Stimulated activated CD4-positive, alpha-beta T cell treated with anti-CD3 and anti-CD28 coated beads, Interleukin-1b, Interleukin-23, amount 100 ng/mL, for 4 hours (primary cell): ENCODE measurements around the gene KIF5B.
"Not testable (repeated sequence)": the region's sequence is repeated elsewhere in the genome, so short reads cannot be mapped to it uniquely, and the experiment has no call there.

Experiments used
- DNase-seq, 2 donors: peaks; one replicate each; pipeline ENCODE4 v3.0.0-alpha.2; 2020; ENCODE audit warnings: low read depth in 2 of 2

KIF5B gene

DNA sequence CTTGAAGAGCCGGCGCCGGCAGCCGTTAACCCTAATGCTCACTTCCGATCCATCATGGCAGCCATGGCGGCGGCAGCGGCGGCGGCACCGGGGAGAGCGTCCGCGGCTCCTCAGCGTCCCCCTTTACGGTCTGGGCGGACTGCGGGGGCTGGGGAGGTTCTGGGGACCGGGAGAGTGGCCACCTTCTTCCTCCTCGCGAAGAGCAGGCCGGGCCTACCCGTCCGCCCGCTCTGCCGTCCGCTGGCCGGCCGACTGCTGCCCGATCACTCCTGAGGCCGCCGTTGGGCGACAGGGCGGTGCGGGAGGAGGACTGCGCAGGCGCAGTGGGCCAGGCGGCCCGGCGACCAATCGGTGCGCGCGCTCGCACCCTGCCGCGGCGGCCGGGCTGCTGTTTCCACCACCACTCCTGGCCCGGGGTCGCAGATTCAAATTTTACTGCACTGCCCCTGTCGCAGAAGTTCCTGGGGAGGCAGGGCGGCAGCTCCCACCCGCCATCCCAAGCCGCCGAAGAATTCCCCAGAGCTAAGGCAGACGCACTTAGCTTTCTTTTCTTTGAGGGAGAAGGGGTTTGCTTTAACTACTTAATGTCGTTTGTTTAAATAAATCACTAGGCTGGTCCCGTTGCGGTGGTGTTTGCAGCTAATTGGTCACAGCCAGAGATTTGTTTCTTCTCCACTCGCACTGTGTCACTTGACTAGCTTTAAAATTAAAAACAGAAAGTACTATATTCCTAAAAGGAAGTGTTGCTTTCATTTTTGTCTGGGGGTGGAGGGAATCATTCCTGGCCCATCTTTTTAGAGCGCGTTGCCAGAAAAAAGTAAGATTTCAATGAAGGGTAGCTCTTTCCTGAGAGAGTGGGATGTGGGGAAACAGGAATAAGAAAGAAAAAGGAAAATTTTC, at the start of gene KIF5B:
TSS of gene KIF5B (minus strand) at position 290 of the 900 bp plus-strand sequence. CDS start 452 bp downstream, outside the sequence.
- DNase-seq: peak; percentile 80 to 87

DNA sequence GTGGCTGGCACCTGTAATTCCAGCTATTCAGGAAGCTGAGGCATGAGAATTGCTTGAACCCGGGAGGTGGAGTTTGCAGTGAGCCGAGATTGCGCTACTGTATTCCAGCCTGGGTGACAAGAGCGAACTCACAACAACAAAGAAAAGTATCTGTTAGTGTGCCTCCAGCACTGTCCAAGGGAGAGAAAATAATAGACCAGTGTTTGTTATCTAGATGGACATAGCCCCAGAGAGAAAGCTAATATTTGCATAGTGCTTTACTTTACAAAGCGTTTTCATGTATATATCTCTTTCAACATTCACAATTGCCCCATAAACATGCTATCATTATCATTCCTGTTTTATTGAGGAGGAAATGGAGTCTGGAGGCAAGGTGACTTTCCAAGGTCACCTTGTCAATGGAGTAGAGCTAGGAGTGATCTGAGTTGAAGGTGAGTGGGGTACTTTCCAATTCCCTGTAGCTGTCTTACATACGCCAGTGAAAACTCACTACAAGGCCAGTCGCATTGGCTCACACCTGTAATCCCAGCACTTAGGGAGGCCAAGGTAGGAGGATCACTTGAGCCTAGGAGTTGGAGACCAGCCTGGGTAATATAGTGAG, 49.7 kb upstream of the KIF5B start:
- DNase-seq: no peak

DNA sequence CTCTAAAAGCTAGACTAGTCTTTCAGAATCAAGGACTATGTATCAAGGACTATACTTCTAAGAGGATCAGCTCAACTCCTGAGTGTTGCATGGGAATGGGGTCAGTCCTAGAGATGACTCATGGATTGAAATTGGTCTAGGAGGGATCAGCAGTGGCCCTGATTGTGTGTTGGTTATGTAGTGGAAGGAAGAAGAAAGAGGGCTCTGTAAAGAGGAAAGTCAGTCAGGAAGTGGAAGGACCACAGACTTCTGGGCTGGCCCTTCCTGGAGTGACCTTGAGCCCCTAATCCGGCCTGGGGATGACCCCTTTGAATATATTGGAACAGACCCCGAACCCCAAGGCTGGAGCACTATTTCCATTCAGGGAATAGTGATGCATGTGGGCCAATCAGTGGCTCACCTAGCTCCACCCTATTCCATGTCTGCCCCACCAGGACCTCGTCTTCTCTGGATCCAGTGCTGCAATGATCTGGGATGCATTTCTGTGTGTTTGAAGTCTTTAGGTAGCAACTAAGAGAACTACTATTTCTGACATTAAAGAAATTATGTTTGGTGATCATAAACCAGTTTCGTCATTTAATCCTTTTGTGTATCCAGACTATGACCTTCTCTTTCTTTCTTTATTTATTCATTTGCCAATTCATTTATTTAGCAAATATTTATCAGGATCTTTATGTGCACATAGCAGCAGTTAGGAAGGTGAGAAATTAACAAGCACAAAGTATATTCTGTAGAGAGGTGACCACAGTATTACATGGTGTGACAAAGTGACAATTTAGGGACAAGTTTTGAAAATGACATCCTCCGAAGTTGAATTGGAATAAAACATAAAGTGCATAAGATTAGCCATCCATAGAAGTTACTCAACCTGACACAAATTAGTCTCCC, 48.6 kb upstream of the KIF5B start:
- no peak for DNase-seq

DNA sequence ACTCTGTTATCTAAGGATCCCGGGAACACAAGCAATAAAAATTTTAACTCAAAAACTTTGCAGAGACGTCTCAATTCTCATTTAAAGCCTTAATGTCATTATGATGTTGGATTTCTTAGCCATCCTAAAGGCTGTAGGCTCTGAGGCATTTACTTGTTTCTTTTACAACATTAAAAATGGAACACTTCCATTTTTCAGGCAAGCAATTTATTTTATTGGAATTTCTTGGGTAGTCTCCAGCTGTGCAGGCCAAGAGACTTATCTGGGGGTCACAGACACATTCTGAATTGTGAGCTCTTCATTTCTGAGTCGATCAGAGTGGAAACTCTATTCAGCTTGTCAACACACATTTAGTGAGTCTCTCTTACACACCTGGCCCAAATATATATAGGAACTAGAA, 48.0 kb upstream of the KIF5B start:
- DNase-seq: no peak

DNA sequence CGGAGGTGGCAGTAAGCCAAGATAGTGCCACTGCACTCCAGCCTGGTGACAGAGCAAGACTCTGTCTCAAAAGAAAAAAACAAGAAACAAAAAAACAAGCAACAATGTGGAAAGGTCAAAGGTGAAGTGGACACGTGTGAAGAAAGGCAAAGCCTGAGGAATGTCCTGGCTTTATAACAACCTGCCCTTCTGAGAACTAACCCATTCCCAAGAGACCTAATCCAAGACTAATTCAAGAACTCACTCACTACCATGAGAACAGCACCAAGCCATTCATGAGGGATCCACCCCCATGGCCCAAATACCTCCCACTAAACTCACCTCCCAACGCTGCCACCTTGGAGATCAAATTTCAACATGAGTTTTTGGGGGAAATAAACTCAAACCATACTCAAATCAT, 47.5 kb upstream of the KIF5B start:
- DNase-seq: no peak

DNA sequence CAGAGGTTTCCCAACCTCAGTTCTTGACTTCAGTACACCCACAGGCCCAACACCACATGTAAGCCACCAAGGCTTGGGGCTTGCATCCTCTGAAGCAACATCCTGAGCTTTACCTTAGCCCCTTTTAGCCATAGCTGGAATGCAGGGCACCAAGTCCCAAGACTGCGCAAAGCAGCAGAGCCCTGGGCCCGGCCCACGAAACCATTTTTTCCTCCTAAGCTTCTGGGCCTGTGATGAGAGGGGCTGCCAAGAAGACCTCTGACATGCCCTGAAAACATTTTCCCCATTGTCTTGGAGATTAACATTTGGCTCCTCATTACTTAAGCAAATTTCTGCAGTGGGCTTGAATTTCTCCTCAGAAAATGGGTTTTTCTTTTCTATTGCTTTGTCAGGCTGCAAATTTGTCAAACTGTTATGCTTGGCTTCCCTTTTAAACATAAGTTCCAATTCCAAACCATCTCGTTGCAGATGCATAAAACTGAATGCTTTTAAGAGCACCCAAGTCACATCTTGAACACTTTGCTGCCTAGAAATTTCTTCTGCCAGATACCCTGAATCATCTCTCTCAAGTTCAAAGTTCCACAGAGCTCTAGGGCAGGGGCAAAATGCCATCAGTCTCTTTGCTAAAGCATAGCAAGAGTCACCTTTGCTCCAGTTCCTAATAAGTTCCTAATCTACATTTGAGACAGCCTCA, 42.5 kb upstream of the KIF5B start:
- DNase-seq: not testable (repeated sequence)

DNA sequence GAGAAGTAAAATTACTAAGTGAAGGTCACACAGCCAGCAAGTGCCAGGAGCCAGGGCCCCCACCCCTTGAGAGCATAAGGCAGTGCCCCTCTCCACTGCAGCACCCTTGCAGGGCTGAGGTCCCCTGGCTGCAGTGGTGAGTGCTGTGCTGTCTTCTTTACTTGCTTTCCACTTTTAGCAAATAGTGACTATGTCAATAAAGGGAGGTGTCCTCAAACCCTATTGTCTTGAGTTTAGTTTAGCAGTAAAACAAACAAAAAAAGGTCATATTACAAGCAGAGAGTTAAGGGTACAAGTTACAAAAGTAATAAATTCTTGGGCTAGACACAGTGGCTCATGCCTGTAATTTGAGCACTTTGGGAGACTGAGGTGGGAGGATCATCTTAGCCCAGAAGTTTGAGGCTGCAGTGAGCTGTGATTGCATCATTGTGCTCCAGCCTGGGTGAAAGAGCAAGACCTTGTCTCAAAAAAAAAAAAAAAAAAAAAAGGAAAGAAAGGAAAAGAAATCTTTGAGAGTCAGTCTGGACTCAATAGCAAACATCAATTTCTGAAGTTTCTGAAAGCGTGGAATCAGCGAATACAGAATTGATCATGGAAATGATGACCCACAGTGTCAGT, 39.0 kb upstream of the KIF5B start:
- DNase-seq: no peak

DNA sequence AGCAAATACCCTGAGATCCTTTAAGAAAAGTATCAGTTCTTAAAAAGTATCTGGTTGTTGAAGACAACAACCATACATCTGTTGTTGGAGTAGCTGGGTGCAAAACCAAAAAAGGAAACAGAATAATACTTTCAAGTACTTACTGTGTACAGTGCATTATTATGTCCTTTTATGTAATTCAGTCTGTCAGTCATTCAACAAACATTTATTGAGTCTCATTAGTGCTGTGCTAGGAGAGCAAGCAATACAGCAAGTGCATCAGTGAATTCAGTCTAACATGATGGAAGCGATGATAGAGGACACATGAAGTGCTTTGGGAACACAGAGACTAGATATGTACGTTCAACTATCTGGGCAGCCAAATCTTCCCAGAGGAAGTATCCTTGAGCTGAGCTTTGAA, 37.4 kb upstream of the KIF5B start:
- DNase-seq: no peak

DNA sequence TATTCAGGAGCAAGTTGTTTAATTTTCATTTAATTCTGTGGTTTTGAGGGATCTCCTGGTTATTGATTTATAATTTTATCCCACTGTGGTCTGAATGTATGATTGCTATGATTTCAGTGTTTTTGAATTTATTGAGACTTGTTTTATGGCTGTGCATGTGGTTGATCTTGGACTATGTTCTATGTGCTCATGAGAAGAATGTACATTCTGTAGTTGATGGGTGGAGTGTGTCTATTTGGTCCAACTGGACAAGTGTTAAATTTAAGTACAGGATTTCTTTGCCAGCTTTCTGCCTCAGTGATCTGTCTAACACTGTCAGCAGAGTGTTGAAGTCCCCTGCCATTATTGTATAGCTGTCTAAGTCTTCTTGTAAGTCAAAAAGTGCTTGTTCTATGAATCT, 34.8 kb upstream of the KIF5B start:
- DNase-seq: no peak

DNA sequence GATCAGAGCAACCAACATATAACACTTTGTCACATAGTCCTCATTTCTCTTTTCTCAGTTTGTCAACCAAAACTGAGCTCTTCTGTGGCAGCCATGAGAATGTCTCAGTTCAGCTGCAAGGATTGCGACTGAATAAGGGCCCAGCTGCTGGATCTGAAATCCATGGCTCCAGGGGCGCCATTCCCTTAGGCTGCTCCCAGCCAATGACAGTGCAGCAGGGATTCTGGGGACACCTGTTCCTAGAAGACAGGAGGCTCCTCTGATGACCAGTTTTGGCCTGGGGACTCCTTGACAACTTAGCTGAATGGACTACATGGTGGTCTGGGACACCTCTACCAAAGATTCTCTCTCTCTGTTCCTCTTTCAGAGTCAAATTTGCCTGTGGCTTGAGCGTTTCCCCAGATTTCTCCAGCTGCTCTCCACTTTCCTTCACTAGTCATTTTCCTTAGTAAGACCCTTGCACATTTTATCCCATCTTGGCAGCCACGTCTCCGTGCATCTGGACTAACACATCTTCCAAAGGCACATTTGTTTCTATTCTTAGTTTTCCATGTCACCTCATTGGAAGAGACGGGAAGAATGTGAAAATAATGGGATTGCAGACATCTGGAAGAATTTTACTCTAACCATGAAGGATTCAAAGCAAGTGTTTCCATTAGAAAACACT, 28.1 kb upstream of the KIF5B start:
- DNase-seq: no peak

DNA sequence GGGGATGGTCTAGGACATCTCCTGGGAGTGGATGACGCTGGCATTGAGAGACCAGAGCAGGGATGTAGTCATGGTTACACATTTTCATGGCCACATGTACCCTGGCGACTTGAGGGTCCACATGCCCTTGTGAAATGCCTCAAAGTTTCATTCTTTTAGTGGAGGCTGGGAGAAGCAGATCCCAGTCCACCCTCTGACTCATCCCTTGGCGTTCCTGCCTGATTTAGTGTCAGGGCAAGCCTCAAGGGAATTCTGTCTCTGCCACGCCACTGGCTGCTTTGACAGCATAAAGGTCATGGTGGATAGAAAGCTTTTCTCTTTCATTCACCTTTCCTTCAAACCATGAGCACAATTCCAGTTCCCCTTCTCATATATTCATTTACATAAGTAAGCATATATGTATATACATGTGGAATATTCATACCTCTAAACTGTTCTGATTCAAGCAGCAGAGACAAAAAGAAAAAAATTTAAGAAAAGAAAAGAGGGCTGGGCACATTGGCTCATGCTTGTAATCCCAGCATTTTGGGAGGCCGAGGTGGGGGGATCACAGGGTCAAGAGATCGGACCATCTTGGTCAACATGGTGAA, 21.8 kb upstream of the KIF5B start:
- no peak for DNase-seq

DNA sequence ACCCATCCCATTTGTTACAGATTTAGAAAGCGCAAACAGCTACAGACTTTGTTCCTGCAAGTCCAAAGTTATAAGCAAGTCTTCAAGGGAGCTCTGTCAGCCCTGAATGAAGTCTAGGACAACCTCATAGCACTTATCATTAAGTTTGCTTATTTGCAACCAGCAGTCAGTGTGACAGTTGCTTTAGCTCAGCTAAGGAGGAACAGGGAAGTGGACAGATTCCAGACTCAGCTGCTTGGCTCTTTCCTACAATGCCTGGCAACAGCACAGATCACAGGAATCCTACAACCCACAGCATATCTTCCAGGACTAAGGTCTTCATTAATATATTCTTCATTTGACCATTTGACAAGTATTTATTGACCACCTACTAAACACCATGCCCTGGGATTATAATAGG, 17.4 kb upstream of the KIF5B start:
- no peak for DNase-seq

DNA sequence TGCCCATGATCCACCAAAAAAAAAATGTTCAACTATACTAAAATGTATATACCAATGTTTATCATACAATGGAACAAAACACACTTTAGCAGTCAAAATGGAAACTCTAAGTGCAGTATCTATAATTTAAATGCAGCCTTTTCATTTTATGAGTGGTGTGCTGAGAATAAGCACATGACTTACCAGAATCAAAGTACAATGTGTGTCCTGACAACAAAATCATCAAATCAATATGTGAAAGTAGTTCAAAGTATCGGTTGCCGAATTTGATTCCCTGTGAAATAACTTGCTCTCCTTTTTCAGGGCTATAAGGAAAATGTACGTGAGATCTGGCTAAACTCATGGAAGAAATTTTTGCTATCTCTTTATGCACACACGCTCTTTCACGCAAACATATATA, 16.9 kb upstream of the KIF5B start:
- no peak for DNase-seq

DNA sequence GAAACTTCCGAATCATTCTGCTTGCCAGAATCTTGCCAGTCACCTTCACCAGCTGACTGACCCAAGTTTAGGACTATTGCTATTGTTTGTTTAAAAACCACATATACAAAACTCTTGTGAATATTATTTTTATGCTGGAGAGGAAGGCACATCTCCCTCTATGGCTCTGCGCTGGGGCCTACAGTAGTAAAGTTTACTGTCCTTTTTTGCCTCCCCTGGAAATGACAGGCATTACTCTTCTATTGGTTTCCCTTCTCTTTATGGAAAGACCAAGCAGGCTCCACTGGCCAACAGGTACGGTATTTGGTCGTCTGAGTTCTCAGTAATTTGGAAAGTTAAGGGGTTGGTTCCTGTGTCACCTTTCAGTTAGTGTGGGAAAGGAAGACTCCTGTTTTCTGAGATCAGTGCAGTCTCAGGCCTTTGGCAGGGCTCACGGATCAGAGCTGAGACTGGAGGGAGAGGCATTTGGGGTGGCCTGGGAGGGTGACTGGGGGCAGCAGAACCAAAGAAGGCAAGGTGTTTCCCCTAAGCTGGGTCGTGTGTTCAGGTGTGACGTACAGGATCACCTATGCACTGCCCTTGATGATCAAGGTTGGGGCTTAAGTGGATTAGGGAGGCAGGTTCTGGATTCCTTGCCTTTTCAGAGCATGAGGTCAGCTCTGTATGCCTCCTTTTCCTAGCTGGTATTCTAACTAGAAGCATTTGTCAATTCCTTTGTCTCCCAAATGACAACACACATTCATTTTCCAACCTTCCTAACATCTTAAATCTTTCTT, 16.0 kb upstream of the KIF5B start:
- no peak for DNase-seq

DNA sequence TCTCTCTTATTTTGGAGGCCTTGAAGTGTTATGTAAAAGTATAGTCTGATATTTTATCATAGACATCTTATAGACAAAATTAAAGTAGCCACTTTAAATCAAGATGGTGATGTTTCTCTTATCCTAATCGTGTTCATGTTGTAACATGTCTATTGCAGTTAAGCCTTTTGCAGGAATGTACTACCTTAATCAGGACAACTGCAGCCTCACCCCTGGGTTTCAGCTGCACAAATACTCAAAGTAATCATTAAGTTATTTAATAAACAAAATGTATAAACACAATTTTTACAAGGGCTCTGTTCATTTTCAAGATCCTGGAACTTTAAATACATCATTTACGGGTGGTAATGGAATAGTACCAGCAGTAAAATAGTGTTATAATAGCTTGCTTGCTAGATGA, 14.4 kb upstream of the KIF5B start:
- DNase-seq: no peak

DNA sequence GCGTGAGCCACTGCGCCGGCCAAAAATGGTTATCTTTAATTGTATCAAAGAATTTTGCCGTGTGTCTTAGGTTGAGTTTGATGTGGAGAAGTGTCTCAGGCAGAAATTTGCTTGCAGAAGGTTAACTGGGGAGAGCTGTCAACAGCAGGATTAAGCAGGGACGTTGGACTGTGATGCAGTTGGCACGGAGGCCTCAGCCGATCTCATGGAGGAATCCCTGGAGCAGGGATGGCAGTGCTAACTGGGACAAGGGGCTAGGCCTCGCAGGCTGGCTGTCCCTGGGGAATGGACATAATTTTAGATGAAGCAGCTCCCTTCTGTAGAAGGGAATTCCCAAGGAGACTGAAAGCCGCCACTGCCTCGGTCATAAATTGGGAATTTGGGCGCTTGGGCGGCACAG, 12.3 kb upstream of the KIF5B start:
- no peak for DNase-seq

DNA sequence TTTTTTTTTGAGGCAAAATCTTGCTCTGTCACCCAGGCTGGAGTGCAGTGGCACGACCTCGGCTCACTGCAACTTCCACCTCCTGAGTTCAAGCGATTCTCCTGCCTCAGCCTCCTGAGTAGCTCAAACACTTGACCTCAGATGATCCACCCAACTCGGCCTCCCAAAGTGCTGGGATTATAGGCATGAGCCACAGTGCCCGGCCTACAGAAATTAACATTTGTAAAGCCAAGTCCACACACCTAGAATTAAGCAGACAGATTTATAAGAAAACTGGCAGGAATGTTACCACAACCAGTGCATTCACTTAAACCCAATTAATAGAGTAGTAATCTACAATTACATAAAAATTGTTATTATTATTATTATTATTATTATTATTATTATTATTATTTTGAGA, 11.7 kb upstream of the KIF5B start:
- DNase-seq: not testable (repeated sequence)

DNA sequence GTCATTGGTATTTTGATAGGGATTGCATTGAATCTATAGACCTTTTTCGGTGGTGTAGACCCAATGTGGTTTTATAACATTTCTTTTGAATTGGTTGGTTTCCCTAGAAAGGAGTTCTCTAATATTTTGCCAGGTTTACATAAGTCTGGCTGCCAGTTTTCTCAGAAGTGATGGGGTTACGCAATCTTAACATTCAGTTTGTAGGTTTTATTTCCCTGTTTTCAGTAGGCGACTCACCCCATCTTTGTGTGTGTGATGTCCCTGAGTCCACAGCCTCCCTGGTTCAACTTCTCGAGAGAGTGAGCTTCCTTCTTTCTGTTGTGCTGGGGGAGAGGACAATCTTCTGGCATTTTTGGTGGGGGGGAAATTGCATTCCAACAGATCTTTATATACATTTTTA, 9.6 kb upstream of the KIF5B start:
- no peak for DNase-seq

DNA sequence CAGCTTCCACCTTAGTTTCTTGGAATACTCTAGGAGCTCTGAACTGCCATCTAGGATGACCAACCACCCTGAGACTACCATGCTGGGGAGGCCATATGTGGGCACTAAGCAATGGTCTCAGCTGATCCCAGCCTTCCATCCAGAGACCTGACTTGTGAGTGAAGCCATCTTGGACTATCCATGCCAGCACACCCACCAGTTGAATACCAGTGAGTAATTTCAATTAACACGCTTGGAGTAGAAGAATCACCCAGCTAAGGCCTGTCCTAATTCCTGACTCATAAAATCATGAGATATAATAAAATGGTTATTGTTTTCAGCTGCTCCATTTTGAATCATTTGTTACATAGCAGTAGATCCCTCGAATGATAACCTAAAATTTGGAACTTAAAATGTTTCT, 5.2 kb upstream of the KIF5B start:
- DNase-seq: no peak

DNA sequence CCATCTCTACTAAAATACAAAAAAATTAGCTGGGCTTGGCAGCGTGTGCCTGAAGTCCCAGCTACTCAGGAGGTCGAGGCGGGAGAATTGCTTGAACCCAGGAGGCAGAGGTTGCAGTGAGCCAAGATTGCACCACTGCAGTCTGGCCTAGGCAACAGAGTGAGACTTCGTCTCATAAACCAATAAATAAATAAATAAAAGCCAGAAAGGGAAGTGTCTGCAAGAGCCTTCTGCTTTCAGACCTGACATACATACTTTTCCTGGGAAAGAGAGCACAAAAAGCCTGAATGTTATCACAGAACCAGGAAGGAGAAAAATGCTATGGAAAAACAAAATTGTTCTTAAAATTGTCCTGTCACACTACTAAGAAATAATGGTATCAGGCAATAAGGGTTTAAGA, 4.1 kb upstream of the KIF5B start:
- no peak for DNase-seq
